Measurements from ENCODE around the gene ZBTB25. TPM values are rescaled to one million over a fixed set of nuclear protein-coding genes. Genes with fewer than 3 reads are reported as not detected.
"Not testable (repeated sequence)": the region's sequence is repeated elsewhere in the genome, so short reads cannot be mapped to it uniquely, and the experiment has no call there.

The ZBTB25 gene
- total RNA-seq, 1 donor from 2014 or later: 14.9 TPM

DNA sequence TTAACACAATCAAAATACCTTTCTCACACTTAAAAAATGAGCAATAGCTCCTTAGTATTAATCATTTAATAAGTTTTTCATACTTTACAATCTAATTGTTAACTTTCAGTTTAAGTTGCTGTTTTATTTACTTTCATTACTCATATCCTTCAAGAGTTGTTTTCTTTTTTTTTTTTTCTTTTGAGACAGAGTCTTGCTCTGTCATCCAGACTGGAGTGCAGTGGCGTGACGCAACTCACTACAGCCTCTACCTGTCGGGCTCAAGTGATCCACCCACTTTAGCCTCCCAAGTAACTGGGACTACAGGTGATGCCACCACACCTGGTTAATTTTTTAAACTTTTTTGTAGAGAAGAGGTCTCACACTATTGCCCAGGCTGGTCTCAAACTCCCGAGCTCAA is 17.1 kb upstream of the ZBTB25 start:
- TF ChIP-seq CTCF (IDR thresholded peaks at IDR 0.05): no peak
- intact Hi-C loops (cut with DNase I): no loop called here
- H3K4me1 ChIP-seq: peaks cover 9% of the 10 kb centered on the region
- H3K9me3 ChIP-seq: no peaks in the 10 kb centered on the region
- H3K36me3 ChIP-seq: peaks cover 21% of the 10 kb centered on the region
- ATAC-seq: peak in 1 of 2 donors; percentile 72
- H3K27me3 ChIP-seq (ENCODE audit: low read depth): no peaks in the 10 kb centered on the region
- no peak overlapping the region for H3K4me3 ChIP-seq
- peak; percentile 62 for DNase-seq
- no peak overlapping the region for H3K27ac ChIP-seq

- intact Hi-C loops (cut with DNase I): no loop called here
These were observed 14.6 kb upstream of the ZBTB25 start for GRCh38 chr14:64518229-64518628.

GRCh38 chr14:64517667-64518066 is 14.0 kb upstream of the ZBTB25 start:
- H3K27ac ChIP-seq; H3K27me3 ChIP-seq (ENCODE audit: low read depth); intact Hi-C loops (cut with DNase I); H3K4me3 ChIP-seq; H3K9me3 ChIP-seq; ATAC-seq; DNase-seq: not testable (repeated sequence)
- Histone ChIP-seq H3K4me1 (peaks cover 26% of the 10 kb centered on the region), H3K36me3 (peaks cover 13% of the 10 kb centered on the region)

More at GRCh38 chr14:64518229-64518628, 14.6 kb upstream of the ZBTB25 start:
- H3K9me3 ChIP-seq: no peaks in the 10 kb centered on the region
- H3K4me3 ChIP-seq: no peak overlapping the region
- H3K27me3 ChIP-seq (ENCODE audit: low read depth): no peaks in the 10 kb centered on the region
- peaks cover 23% of the 10 kb centered on the region for H3K4me1 ChIP-seq
- no peak overlapping the region for H3K27ac ChIP-seq
- ATAC-seq (no peak), DNase-seq (no peak)
- peaks cover 19% of the 10 kb centered on the region for H3K36me3 ChIP-seq
- TF ChIP-seq CTCF (IDR thresholded peaks at IDR 0.05): no peak

- H3K27ac ChIP-seq: no peak overlapping the region
- no peak overlapping the region for H3K4me3 ChIP-seq
- ATAC-seq (no peak), DNase-seq (no peak)
- H3K36me3 ChIP-seq: peaks cover 6% of the 10 kb centered on the region
- intact Hi-C loops (cut with DNase I): no loop called here
- no peaks in the 10 kb centered on the region for H3K9me3 ChIP-seq
- H3K27me3 ChIP-seq (ENCODE audit: low read depth): no peaks in the 10 kb centered on the region
- TF ChIP-seq CTCF (IDR thresholded peaks at IDR 0.05): no peak
- peaks cover 30% of the 10 kb centered on the region for H3K4me1 ChIP-seq
These were observed 13.3 kb upstream of the ZBTB25 start for GRCh38 chr14:64516969-64517368.

DNA sequence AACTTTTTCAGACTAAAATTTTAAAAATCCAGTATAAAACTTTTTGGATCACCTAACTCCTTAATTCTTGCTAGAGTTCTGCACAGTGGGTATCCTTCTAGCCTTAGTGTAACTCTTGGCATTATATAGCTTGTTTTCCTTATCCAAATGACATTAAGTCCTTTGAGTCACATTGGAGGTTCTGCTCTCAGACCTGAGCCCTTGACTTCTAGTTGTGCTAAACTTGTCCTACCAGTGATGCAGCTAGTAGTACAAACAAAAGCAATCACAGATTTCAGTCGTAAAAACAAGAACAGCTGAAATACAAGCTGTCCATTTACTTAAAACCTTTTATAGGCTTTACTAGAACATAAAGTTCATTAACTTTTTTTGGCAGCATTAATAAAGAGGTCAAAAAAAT is 11.4 kb upstream of the ZBTB25 start:
- Histone ChIP-seq H3K27ac (no peak overlapping the region), H3K4me3 (no peak overlapping the region), H3K27me3 (ENCODE audit: low read depth) (no peaks in the 10 kb centered on the region), H3K9me3 (no peaks in the 10 kb centered on the region), H3K4me1 (peaks cover 49% of the 10 kb centered on the region), H3K36me3 (no peaks in the 10 kb centered on the region)
- intact Hi-C loops (cut with DNase I): no loop called here
- no peak for TF ChIP-seq CTCF (IDR thresholded peaks at IDR 0.05)
- DNase-seq: no peak
- ATAC-seq: peak in 1 of 2 donors; percentile 64

- H3K27me3 ChIP-seq (ENCODE audit: low read depth): no peaks in the 10 kb centered on the region
- no peak overlapping the region for H3K4me3 ChIP-seq
- H3K36me3 ChIP-seq: no peaks in the 10 kb centered on the region
- H3K4me1 ChIP-seq: peaks cover 61% of the 10 kb centered on the region
- H3K9me3 ChIP-seq: no peaks in the 10 kb centered on the region
- TF ChIP-seq CTCF (IDR thresholded peaks at IDR 0.05): no peak
- intact Hi-C loops (cut with DNase I): no loop called here
- no peak for ATAC-seq
- no peak for DNase-seq
- no peak overlapping the region for H3K27ac ChIP-seq
These were observed 9.6 kb upstream of the ZBTB25 start for GRCh38 chr14:64513271-64513670.
